Astrocyte (in vitro differentiated cells and primary cell): ENCODE results near the gene GAMT.

Source experiments
- CTCF ChIP-seq: IDR thresholded peaks from 2 replicates; pipeline ENCODE4 v1.5.1; 2011; ENCODE audit warnings: low read depth, mild to moderate bottlenecking, inconsistent platforms, low read length, moderate library complexity; ENCODE audit not compliant: insufficient read depth
- EZH2 ChIP-seq: IDR thresholded peaks from 2 replicates; pipeline ENCODE4 v1.6.1; 2012; ENCODE audit warnings: mild to moderate bottlenecking, low read length, inconsistent platforms; ENCODE audit not compliant: insufficient read depth

- no peak for TF ChIP-seq CTCF
- TF ChIP-seq EZH2 = no peak
Measured at GRCh38 chr19:1394252-1395193, 6.8 kb downstream of the GAMT start.
